ENCODE data around the gene NPY2R. TPM values are rescaled to one million over a fixed set of nuclear protein-coding genes. Genes with fewer than 3 reads are reported as not detected.

The NPY2R gene, protein sequence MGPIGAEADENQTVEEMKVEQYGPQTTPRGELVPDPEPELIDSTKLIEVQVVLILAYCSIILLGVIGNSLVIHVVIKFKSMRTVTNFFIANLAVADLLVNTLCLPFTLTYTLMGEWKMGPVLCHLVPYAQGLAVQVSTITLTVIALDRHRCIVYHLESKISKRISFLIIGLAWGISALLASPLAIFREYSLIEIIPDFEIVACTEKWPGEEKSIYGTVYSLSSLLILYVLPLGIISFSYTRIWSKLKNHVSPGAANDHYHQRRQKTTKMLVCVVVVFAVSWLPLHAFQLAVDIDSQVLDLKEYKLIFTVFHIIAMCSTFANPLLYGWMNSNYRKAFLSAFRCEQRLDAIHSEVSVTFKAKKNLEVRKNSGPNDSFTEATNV
- polyA plus RNA-seq (2014; cell fraction: cytosol; rRNA removed), result 14.7 and 18.2 TPM in 2 replicates
- 9.5 and 10.3 TPM in 2 replicates for polyA plus RNA-seq (2014; cell fraction: nucleus; rRNA removed)

DNA sequence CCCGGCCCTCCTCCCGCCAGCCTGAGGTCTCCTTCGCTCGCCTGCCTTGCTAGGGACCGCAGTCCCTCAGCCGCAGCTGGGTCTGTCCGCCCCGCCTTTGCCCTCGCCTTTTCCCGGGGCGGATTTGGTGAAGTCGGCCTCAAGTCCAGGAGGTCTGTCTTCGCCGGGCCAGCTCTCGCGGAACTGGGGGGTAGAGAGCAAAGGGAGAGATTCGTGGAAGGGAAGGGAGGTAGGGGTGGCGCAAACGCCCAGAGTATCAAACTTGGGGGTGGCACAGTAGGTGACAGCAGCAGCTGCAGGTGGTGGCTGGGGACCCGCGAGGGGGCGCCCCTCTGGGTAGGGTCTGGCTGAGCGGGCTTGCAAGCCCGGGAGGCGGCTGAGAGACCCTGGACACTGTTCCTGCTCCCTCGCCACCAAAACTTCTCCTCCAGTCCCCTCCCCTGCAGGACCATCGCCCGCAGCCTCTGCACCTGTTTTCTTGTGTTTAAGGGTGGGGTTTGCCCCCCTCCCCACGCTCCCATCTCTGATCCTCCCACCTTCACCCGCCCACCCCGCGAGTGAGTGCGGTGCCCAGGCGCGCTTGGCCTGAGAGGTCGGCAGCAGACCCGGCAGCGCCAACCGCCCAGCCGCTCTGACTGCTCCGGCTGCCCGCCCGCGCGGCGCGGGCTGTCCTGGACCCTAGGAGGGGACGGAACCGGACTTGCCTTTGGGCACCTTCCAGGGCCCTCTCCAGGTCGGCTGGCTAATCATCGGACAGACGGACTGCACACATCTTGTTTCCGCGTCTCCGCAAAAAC lies at the start of gene NPY2R:
Gene NPY2R, plus strand, starts transcription at position 379 of the 797 bp plus-strand sequence. CDS start 5,304 bp downstream, outside the sequence.
- DNase-seq (ENCODE audit: low spot score), result peak; percentile 77

DNA sequence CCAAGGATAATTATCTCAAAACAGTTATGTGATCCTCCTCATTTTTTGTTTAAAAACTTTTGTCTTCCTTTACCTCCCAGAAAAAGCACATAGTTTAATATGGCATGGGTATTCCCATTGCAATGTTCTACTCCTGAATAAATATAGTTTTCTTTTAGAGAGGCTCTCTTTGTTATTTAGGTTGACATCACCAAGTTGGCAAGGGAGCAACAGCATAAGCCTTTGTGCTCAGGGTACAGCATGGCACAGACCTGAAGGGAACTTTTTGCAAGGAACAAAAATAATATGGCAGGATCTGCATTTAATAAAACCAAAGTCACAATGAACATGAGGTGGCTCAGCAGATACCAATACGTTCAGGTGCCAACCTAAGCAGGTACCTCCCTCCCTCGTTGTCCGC lies 47.1 kb upstream of the NPY2R start:
- no peak for DNase-seq (ENCODE audit: low spot score)

DNA sequence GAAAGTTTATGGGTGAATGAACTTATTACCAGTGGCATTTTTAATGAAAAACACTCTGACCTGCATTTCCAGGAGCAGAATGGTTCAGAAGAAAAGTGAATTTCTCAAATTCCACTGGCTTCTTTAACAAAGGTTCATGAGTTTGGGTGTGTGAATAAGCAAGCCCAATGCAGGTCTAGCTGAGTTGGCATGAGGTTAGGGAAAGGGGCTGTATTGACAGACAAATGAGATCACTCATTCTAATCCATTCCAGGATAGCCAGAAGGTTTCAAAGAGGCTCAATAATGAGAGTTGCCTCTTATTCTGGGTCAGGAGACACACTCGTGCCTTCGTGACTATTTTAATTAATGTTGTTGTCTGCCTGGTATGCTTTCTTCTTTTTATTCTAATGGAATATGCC lies 43.7 kb upstream of the NPY2R start:
- DNase-seq (ENCODE audit: low spot score), result no peak

DNA sequence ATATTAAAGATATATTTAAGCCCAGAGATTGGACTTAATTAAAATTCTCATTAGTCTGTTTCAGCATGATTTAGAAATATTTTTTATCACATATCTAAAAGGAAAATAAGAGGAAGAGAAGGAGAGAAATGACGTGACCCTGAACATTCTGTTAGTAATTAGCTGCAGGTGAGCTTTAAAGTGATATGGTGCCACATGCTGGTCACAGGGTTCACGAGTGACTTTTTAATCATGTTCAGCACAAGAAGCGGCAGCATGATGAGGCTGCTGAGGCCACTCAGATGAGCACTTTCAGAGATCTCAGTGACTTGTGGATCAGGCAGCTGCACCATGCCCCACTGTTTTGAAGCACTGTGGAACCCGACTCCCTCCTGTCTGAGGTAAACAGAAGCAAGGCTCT lies 37.9 kb upstream of the NPY2R start:
- DNase-seq (ENCODE audit: low spot score), result no peak

DNA sequence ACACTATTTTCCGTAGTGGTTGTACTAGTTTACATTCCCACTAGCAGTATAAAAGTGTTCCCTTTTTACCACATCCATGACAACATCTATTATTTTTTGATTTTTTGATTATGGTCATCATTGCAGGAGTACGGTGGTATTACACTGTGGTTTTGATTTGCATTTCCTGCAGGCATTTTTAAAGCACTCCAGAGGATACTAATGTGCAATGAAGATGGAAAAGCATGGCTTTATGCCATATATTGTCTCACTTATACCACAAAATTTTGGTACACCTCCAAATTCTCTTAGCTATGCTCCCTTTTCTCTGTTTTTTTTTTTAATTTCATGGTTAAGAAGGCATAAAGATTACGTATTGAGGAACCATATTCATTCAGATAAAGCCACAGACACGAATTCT lies 35.1 kb upstream of the NPY2R start:
- DNase-seq (ENCODE audit: low spot score), result no peak

DNA sequence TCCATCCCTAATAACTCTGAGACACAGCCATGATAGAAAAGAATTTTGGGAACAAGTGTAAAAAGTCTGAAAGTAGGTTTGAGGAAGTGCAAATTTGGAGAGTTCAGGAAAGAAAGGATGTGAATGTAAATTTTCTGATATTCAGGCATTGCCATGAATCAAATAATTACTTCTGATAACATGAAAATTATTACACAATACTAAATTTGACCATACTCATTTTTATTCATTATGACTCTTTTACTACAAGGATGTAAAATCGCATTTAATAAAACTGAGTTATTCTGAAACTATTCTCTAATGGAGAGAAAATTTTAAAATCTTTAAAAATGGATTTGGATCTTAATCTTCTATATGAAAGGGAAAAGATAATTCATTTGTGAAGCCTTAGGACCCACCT lies 33.8 kb upstream of the NPY2R start:
- no peak for DNase-seq (ENCODE audit: low spot score)

DNA sequence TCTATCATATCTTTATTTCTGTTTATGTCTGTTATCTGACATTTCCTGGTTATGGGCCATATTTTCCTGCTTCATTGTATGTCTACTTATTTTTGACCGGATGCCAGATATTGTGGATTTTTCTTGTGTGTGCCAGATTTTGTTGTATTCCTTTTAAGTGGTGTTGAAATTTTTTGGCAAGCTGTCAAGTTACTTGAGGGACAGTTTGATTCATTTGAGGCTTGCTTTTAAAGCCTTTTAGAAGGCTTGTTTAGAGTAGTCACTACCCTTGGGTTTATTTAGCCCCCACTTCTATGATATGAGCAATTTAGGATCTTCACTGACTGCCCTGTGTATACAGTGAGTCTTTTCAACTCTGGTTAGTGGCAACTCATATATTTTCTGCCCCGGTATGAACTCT lies 29.2 kb upstream of the NPY2R start:
- no peak for DNase-seq (ENCODE audit: low spot score)

DNA sequence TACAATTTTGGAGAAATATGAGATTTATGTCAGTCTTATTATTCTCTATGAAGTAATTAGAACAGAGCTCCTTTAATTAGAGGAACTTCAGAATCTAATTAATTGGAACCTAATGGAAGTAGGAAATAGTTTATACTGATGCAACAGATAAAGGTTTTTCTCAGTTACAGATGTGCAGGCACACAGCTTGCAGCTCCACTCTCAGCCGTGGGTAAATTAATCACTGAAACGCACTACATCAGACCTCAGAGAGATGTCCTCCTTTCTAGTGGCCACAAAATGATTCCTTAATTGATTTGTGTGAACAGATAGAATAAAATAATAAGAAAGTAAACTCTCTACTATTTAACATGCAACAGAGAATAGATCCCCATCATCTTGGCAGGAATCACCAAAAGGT lies 21.5 kb upstream of the NPY2R start:
- no peak for DNase-seq (ENCODE audit: low spot score)

DNA sequence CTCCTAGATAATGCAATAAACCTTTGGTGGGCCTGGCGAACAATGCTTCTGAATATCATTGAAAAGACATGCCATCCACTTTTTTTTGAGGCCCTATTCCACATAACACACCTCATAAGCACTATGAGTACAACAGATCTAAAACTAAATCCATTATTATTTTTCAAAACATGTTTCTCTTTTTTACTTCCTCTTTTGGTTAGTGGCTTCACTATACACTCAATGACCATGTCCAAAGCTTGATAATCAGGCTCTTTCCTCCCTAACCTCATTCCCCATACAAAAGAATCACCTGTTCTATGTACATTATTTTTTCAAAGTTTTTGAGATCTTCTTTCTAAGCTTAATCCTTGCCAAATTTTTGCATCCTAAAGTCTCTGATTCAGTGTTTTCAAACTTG lies 20.4 kb upstream of the NPY2R start:
- DNase-seq (ENCODE audit: low spot score), result no peak

DNA sequence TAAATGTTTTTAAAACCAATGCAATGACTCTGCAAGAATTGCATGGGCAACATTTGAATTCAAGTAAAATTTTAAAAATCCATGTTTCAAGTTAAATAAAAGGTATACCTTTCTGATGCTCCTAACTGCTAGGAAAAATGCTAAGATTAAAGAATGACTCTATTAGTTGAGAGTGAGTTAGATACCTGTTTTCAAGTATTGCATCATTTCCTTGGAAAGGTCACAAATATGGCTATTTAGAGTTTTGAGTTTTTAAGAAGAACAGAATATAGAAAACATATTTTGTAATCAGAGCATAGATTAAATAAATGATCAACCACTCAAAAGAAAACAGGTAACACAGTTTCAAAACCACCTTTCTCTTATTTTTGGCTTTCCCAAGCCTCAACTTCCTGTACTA lies 18.3 kb upstream of the NPY2R start:
- DNase-seq (ENCODE audit: low spot score), result no peak

DNA sequence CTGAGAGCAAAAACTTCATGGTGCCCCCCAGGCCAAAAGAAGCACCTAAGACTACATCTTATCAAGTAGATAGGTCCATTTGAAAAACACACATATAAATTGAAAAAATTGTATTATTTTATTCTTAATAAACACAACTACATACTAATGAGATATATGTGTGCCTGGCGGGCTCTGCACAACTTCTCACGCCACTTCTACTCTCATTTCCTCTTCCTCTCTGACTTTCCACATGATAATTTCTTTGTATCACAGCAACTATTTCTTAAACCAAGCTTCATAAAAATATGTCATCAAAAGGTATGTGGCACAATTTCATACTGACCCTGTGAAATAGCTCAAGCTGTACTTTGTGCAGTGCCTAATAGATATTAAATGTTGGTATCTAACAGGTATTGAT lies 10.7 kb upstream of the NPY2R start:
- DNase-seq (ENCODE audit: low spot score), result no peak

DNA sequence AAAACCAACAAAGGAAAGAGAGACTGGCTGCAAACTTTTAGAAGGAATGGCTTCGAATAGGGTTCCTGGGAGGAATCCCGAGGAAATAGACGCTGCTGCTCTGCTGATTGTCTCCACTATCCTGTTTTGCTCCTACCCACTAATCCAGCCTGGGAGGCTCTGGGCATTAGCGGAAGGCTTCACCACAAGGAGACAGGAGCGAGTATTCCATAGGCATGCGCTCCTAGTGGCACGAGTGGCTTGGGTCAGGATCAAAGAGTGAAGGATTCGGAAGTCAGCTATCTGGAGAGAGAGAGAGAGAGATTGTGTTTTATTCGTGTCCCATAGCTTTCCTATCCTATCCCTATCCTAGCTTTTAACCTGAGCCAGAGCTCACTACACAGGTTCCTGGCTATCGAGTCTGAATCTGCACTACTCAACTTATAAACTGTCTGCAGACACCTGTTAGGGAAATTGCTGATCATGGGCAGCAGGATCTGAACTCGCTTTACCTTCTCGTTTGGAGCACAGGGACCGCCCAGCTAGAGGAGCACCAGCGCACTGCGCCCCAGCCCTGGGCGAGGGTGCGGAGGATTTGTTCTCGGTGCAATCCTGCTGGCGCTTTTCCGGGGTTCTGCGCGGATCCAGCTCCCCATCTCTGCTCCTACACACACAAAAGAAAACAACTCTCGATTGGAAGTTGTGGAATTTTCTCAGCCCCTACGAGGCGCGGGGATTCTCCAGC lies 740 bp upstream of the NPY2R start:
- DNase-seq (ENCODE audit: low spot score), result peak; percentile 76

DNA sequence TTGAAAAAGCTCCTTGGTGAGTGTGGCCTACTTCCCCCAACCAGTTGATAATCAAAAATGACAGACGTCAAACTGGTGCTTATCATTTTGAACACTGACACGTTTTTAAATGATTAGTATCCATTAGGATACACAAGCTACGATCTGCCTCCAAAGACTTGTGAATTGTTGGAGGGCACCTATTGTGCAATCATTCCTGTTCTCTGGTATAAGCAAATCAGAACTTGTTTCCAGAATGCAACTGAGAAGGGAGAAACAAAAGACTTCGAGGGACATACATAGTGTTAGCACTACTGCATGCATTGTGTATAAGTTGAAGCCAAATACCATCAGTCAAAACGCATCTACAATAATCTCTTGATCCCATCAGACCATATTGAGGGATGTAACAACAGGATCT lies 11.6 kb downstream of the NPY2R start:
- no peak for DNase-seq (ENCODE audit: low spot score)

DNA sequence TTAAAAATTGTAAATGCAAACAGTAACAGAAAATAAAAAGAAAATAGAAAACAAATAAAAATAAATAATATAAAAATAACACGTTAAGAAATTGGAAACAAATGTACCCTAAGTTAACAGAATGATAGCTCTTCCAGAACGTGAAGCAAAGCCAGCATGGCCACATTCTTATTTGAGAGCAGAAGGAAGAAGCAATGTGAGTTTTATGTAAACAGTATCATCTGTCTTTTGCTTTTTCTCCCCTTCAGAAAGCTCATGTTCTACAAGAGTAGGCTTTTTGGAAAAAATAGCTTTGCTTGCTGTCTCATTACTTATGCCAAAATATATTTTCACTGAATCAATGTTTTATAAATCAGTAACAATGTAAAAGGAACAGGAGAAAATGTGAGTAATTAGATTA lies 18.7 kb downstream of the NPY2R start:
- no peak for DNase-seq (ENCODE audit: low spot score)

DNA sequence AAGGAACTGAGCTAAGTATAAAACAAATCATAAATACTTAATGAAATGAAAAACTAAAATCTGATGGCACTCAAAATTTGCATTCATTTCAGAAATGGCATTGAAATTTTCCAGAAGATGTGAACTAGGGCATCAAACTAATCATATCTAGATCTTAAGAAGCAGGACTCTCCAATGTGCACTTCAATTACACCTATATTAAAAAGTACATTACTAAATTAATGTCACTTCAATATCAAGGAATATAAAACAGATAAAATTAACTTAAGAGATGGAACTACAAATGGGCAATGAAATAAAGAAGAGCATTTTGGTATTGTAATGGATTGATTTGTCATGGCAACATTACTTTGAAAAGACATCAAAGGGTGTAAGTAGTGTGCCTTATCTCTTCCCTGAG lies 20.3 kb downstream of the NPY2R start:
- DNase-seq (ENCODE audit: low spot score), result peak; percentile 82

DNA sequence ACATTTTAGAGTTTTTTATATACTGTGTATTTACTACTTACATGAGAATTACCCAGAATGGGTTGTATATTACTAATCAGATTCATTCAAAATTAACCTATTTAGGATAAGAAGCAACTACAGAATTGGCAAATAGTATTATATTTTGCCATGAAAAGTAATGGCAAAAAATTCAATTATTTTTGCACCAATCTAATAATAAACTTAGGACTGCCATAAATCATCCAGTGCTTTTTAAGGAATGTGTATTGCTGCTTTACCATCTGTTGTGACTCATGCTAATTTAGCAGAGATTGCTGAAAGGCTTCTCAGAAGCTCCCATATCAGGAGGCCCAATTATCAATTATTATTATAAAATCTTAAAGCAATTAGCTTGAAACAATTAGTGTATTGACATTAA lies 24.0 kb downstream of the NPY2R start:
- DNase-seq (ENCODE audit: low spot score), result no peak

DNA sequence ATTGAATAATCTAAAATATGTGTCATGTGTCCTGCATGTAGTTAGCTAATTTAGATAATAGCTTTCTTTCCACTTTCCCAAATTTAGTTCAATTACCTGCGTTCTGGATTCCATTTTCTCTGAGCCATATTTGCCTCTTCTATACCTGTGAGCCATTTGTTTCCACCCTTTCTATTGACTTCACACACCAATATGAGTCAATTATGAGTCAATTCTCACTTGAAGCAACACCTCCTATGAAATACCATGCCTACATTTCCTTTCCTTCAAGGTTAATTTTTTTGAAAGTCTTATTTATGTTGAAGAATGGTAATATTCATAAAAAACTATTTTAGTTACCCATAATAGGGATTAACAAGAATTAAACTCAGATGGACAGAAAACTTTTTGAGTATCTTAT lies 25.8 kb downstream of the NPY2R start:
- DNase-seq (ENCODE audit: low spot score), result no peak

DNA sequence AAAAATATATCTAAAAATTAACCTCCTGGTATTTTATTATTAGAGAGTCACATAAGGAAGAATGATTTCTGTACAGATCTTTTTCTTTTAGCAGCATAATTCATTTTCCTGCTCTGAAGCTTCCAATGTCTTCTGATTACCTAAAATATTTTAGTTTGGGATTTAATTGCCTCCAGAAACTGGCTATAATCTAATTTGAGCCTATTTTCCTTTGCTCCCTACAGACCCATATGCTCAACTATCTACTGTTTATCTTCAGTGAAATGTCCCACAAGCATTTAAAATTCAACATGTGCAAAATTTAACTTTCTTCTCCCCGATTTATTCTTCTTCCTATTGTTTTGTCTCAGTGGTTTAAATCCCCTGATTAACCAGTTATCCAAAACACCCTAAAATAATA lies 29.1 kb downstream of the NPY2R start:
- DNase-seq (ENCODE audit: low spot score), result peak; percentile 28

DNA sequence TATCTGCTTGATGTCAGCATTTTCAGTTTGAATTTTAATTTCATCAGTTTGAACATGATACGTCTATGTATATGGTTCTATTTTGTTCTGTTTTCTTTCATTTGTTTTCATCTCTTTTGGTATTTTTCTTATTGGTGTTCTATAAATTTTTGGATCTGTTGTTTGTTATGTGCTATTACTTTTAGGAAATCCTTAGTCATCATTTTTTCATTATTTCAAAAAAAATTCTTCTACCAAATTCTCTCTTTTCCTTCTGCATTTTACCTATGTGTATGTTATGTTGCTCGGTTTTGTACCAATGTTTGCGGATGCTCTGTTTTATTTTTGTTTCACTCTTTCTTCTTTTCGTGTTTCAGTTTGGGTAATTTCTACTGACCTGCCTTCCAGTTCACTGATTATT lies 32.8 kb downstream of the NPY2R start:
- no peak for DNase-seq (ENCODE audit: low spot score)

DNA sequence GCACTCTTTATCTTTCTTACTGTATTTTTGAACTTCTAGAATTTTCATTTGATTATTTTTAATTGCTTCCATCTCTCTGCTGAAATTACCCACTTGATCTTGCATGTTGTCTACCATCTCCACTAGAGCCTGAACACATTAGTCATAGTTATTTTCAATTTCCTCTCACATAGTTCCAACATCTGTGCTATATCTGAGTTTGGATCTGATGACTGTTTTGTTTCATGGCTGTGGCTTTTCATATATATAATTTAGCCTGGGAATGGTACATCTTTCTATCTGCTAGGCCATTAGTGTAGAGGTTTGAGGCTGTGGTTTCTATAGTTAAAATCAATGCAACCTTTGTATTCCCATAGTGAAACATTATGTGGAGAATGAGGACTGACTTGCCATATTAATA lies 33.2 kb downstream of the NPY2R start:
- peak; percentile 70 for DNase-seq (ENCODE audit: low spot score)

DNA sequence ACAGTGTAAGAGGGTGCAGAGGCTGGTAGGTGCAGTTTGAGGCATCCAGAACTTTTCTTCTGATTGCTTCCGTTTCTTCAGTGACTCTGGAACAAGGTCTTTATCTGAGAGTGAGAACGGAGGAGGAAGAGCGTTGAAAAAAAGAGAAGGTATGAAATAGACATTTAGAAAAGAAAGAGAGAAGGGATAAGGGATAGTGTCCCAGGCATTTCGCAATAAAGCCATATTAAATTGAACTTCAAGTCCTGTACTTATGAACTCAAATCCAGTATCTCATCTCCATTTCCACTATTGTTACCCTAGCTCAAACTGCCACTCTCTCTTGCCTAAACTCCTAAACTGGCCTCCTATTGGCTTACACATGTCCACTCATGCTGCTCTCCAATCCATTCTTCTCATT lies 36.7 kb downstream of the NPY2R start:
- no peak for DNase-seq (ENCODE audit: low spot score)
